C4-2B (cell line): ENCODE data around the gene DNAJC11.

Experiments
- ZFX ChIP-seq: fragments of 450-650 bp; IDR thresholded peaks from 2 replicates; pipeline ENCODE4 v1.6.1; 2017
- TF ChIP-seq, protein P1 (sequence below): fragments of 450-650 bp; conservative IDR thresholded peaks from 2 replicates; pipeline ENCODE4 v1.5.1; 2017; ENCODE audit warnings: mild to moderate bottlenecking

DNA sequence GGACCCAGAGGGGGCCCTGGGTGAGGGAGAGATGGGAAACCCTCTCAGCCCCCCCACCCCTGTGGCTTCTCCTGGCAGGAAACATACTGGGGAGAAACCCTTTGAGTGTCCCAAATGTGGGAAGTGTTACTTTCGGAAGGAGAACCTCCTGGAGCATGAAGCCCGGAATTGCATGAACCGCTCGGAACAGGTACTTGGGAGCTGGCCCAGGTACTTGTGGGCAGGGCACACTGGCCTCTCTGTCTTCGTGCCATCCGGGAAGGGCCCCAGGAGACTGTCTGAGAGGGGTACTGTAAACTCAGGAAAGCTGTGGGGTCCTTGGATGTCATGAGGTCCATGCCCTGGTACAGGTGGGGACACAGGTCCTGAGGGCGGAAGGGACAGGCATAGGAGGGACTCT is 115.8 kb downstream of the DNAJC11 start:
- TF ChIP-seq, protein P1, sequence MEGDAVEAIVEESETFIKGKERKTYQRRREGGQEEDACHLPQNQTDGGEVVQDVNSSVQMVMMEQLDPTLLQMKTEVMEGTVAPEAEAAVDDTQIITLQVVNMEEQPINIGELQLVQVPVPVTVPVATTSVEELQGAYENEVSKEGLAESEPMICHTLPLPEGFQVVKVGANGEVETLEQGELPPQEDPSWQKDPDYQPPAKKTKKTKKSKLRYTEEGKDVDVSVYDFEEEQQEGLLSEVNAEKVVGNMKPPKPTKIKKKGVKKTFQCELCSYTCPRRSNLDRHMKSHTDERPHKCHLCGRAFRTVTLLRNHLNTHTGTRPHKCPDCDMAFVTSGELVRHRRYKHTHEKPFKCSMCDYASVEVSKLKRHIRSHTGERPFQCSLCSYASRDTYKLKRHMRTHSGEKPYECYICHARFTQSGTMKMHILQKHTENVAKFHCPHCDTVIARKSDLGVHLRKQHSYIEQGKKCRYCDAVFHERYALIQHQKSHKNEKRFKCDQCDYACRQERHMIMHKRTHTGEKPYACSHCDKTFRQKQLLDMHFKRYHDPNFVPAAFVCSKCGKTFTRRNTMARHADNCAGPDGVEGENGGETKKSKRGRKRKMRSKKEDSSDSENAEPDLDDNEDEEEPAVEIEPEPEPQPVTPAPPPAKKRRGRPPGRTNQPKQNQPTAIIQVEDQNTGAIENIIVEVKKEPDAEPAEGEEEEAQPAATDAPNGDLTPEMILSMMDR = no peak
- TF ChIP-seq ZFX = no peak
